Astrocyte of the cerebellum (primary cell): Measurements from ENCODE around the gene RALGDS.
A peak's percentile ranks its signal among the peaks of the same experiment; 100 is the strongest.

Experiments used
- DNase-seq: peaks from one replicate; pipeline ENCODE4 v3.0.0-alpha.2; 2011; ENCODE audit warnings: low read depth
- H3K4me3 ChIP-seq: 2 replicates; pipeline ENCODE4 v1.5.1; 2011; ENCODE audit warnings: mild to moderate bottlenecking, low read depth, low read length, moderate library complexity
- CTCF ChIP-seq: IDR thresholded peaks from 2 replicates; pipeline ENCODE4 v1.5.1; 2012; ENCODE audit warnings: low read length, low read depth, moderate library complexity, mild to moderate bottlenecking; ENCODE audit errors: missing control alignments
- in situ Hi-C: cut with HindIII; loops from 2 replicates; pipeline ENCODE4 v1.10.0; 2017; ENCODE audit warnings: low sequenced_read_pairs

RALGDS gene

GRCh38 chr9:133104718-133105460 lies 16.2 kb downstream of the RALGDS start:
- no peak for DNase-seq
- no peak for TF ChIP-seq CTCF

GRCh38 chr9:133103987-133104505 lies 17.0 kb downstream of the RALGDS start:
- H3K4me3 ChIP-seq = no peak overlapping the region
- no peak for DNase-seq
- TF ChIP-seq CTCF = no peak
- in situ Hi-C loops = no loop called here

More at GRCh38 chr9:133104718-133105460, 16.2 kb downstream of the RALGDS start:
- H3K4me3 ChIP-seq = no peak overlapping the region
- in situ Hi-C loops = no loop called here

- peak; percentile 91 for TF ChIP-seq CTCF
- in situ Hi-C loops = no loop called here
- H3K4me3 ChIP-seq = no peak overlapping the region
- DNase-seq = no peak
These were observed 17.7 kb downstream of the RALGDS start for GRCh38 chr9:133103183-133103986.

GRCh38 chr9:133102190-133103021 lies 18.6 kb downstream of the RALGDS start:
- in situ Hi-C loops = no loop called here
- no peak for TF ChIP-seq CTCF
- no peak overlapping the region for H3K4me3 ChIP-seq
- DNase-seq = no peak

GRCh38 chr9:133101356-133102189 lies 19.5 kb downstream of the RALGDS start:
- no peak for DNase-seq
- no peak overlapping the region for H3K4me3 ChIP-seq
- in situ Hi-C loops = no loop called here
- TF ChIP-seq CTCF = no peak
